Globus pallidus (tissue), 1 donor: ENCODE measurements around the gene PCDHA4.

Experiments
- DNase-seq: peaks from one replicate; pipeline ENCODE4 v3.0.0-alpha.2; 2015; ENCODE audit warnings: low spot score

The PCDHA4 gene

DNA sequence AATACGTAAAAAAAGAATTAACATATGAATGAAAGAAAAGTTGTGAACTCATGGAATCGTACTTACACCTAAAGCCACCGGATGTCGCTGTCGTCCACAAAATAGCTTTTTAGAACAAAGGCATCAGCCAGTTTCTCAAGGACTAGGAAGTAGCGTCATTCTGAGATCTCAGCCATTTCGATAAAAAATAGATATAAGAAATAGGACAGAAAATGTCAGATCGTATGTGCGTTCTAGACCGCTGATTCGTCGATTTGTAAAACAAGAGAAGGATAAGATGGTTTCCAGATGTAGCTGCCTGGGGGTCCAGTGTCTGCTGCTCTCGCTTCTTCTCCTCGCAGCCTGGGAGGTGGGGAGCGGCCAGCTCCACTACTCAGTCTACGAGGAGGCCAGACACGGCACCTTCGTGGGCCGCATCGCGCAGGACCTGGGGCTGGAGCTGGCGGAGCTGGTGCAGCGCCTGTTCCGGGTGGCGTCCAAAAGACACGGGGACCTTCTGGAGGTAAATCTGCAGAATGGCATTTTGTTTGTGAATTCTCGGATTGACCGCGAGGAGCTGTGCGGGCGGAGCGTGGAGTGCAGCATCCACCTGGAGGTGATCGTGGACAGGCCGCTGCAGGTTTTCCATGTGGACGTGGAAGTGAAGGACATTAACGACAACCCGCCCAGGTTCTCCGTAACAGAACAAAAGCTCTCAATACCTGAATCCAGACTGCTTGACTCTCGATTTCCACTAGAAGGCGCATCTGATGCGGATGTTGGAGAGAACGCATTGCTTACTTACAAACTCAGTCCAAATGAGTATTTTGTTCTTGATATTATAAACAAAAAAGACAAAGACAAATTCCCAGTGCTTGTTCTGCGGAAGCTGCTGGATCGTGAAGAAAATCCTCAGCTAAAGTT, 49.2 kb downstream of the PCDHA4 start, which contains the start of gene PCDHA10:
TSS of gene PCDHA10 (plus strand) at position 126 of the 903 bp plus-strand sequence. CDS start at position 278, 152 bp downstream.
- peak; percentile 68 for DNase-seq

DNA sequence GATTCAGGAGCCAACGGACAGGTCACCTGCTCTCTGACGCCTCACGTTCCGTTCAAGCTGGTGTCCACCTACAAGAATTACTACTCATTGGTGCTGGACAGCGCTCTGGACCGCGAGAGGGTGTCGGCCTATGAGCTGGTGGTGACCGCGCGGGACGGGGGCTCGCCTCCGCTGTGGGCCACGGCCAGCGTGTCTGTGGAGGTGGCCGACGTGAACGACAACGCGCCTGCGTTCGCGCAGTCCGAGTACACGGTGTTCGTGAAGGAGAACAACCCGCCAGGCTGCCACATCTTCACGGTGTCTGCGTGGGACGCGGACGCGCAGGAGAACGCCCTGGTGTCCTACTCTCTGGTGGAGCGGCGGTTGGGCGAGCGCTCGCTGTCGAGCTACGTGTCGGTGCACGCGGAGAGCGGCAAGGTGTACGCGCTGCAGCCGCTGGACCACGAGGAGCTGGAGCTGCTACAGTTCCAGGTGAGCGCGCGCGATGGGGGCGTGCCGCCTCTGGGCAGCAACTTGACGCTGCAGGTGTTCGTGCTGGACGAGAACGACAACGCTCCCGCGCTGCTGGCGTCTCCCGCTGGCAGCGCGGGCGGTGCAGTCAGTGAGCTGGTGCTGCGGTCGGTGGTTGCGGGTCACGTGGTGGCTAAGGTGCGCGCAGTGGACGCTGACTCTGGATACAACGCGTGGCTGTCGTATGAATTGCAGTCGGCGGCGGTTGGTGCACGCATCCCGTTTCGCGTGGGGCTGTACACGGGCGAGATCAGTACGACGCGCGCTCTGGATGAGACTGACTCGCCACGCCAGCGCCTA, 50.5 kb downstream of the PCDHA4 start:
- DNase-seq: no peak

GRCh38 chr5:140857987-140858240, 51.0 kb downstream of the PCDHA4 start:
- no peak for DNase-seq

DNA sequence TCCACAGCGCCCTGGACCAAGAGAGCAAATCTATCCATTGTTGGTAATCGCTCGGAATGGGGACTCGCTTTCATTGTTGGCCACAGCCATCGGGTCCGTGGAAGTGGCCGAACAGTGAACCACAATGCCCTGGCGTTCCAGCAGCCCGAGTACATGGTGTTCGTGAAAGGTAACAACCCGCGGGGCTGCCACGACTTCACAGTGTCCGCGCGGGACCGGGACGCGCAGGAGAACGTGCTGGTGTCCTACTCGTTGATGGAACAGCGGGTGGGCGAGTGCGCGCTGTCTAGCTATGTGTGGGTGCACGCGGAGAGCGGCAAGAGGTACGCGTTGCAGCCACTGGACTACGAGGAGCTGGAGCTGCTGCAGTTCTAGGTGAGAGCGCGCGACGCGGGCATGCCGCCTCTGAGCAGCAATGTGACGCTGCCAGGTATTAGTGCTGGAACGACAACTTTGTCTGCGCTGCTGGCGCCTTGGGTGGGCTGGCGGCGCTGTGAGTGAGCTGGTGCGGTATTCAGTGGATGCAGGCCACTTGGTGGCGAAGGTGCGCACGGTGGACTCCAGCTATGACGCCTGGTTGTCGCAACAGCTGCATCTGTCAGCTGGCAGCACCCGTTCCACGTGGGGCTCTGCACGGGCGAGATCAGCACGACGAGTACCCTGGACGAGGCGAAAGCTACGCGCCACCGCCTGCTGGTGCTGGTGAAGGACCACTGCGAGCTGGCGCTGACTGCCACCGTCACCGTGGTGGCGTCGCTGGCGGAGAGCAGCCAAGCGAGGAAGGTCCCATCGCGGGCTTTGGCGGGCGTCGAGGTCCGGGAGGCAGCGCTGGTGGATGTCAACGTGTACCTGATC, 55.8 kb downstream of the PCDHA4 start:
- DNase-seq: no peak
